NCI-H69 (cell line): Measurements from ENCODE around the gene HDAC4.

ENCODE experiments used
- DNase-seq: peaks from one replicate; lab custom pipeline; 2025; lab: John Stamatoyannopoulos, UW

Gene HDAC4

DNA sequence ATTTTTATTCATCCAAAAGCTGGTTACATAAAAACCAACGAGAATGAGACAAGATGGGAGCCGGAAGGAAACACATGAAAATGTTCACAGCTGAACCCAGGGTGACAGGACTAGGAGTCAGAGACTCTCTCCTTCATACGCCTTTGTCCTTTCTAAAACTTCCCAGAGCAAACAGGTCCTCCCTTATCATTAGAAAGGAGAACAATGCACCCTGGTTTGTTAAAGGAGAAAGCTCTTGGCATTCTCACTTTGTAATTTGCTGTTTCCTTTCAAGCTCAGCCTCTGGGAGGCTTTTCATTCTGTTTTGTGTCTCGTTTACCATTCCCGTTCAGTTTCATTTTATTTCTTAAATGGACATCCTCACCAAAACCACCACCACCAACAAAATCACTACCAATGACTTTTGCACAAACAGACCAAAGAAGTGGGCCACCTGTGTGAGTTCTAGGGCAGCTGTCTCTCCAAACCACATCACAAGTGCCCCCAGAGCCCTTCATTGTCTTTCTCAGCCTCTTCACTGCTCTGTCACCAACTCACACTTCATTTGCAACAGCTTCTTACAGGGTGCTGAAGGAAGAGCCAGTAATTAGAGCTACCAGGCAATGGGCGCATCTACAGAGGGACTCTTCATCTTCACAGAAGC lies 105.3 kb downstream of the HDAC4 start:
- peak; percentile 17 for DNase-seq

GRCh38 chr2:239294571-239295054 lies 106.2 kb downstream of the HDAC4 start:
- no peak for DNase-seq

- no peak for DNase-seq
Measured at GRCh38 chr2:239293775-239294430, 106.9 kb downstream of the HDAC4 start.

DNA sequence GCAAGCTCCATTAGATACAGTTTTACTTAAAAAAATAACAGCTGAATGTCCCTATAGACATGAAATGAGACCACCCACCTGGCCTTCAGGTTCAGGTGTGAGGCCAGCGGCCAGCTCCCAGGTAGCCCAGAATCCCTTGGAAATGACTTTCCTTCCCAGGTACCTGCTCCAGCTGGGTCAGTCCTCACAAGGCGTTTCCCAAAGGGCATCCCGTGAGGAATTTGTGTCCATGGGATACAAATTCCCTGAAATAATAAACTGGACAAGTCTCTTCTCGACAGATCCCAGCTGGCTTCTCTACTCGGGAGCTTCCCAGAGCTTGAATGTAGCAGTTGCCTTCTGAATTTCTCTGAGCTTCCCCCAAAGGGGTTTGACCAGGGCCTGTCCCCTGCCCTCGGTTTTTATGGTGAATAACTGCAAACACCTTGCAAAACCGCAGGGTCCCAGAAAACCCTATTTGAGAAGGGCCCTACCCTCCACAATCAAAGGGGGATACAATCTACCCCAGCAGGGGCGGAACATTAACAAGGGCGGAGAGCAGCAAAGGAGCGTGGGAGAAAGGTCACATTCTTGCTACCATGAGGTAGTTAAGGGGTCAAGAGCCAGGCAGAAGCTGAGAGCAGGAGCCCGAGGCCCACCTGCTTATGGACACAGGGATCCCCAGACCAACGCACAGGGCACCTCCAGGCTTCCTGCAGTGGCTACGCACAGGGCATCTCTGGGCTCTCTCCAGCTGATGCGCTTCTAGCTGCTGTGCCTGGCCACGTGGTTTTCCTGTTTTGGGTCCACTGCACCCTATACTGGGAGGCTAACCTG lies 107.7 kb downstream of the HDAC4 start:
- no peak for DNase-seq

DNA sequence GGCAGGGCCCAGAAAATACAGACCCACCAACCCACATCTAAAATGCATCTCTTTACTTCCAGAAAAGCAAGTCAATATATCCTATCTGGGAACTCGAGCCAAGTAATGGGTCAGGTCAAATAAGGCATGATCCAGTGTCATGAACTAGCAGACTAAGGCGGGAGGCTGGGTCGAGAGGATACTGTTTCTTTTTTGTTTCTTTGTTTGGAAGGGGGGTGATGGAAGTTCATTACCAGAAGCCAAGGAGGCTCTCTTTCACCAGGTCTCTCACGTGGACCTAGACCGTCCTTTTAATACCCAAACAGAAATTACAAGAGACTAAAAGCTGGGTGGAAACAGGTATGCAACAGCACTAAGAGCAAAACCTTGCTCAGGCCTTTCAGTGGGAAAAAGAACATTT lies 108.3 kb downstream of the HDAC4 start:
- no peak for DNase-seq

GRCh38 chr2:239291475-239292350 lies 109.1 kb downstream of the HDAC4 start:
- DNase-seq, result peak; percentile 83

GRCh38 chr2:239290618-239291474 lies 110.0 kb downstream of the HDAC4 start:
- DNase-seq, result peak; percentile 79

DNA sequence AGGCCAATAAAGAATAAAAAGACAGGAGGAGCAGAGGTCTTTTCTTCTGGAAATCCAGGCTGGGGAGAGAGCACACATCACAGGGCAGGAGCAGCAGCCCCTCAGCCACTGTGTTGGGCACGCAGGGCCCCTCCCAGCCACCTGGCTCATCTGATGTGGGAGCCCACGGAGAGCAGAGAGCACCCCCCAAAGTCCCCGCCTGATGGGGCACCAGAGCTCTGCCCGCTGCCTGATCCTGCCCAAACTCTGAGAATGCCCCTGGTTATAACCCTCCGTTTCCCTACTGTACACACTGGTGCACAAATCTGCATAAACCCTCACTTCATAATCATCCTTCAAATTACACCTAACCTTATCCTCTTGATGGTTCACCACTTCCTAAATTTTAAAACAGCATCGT lies 111.3 kb downstream of the HDAC4 start:
- DNase-seq, result no peak

DNA sequence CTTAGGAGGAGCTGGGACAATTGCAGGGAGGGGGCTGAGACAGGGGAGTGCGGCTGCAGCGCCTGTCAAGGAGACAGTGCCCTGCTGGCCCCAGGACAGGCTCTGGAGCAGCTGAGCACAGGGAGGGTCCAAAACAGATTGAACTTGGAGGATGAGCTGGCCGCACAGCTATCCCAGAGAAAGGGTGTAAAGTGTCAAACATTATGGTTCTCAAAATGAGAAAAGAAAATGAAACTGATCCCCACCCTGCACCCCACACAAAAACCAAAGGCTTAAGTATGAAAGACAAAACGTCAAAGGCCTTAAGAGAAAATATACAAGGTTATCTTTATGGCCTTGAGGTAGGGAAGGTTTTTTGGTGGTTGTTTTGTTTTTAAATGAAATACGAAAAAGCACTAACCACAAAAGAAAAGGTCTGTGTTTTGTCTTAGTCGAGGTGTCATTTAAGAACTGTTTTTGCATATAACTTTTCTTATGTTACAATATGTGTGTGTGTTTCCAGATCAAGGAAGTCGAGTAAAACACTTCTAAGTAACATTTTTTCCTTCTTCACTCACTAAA lies 111.8 kb downstream of the HDAC4 start:
- DNase-seq, result no peak

DNA sequence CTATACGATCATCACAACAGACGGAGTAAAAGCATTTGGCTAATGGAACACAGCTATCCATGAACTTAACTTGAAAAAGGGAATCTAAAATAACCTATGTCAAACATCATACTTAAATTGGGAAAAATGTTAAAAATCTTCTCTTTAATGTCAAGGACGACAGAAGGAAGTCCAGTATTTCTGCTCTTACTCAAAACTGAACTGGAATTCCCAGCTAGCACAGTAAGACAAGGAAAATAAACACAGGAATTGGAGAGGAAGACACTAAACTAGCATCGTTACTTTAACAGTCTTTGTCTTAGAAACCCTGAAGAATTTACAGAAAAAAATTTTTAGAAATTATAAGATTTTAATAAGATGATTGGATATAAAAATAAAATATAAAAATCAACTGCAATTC lies 112.6 kb downstream of the HDAC4 start:
- DNase-seq, result no peak

DNA sequence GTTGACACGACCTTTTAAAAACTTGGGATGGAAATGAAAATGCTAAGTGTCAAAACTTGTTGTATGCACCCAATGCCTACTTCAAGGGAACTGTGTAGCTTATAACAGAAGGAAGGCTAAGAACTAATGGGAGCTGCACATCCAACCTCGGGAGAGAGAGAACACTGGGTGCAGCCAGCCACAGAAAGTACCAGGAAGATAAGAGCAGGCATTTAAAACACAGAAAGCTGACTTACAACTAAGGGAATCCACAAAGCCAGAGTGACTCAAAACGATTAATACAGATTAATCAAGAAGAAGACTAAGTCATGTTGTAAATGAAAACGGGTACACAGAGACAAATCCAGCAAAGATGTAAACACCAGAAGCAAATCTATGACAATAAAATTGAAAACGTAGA lies 113.4 kb downstream of the HDAC4 start:
- no peak for DNase-seq

DNA sequence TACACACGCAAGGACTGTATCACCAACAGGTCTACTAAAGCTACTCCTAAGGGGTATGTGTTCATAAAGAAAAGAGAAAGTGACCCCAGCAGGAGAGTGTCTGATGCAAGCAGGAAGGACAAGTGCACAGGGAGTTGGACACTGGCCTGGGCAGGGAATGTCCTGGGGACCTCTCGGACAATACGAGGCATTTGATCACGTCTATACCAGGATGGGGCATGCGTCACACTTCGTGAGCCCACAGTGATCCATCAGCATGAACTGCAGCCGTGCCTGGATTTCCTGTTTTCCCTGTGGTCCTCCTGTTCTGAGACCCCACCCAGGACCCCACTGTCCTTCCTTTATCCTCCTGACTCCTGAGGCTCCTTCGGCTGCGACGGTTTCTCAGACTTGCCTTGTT lies 113.9 kb downstream of the HDAC4 start:
- no peak for DNase-seq

DNA sequence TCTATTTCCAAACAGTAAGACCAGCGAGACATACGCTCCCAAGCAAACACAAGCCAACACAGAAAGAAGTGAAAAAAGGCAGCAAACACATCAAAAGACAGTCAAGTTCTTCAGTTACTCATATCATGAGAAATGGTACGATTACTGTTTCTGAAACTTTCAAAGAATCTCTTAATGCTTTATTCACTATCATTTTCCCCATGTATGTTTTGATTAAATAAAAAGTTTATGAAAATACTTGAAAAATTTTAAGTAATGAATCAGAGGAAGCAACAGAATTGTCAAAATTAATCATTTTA lies 114.9 kb downstream of the HDAC4 start:
- DNase-seq, result no peak

GRCh38 chr2:239285071-239285931 lies 115.5 kb downstream of the HDAC4 start:
- peak; percentile 47 for DNase-seq

- no peak for DNase-seq
Measured at GRCh38 chr2:239283961-239284795, 116.6 kb downstream of the HDAC4 start.

DNA sequence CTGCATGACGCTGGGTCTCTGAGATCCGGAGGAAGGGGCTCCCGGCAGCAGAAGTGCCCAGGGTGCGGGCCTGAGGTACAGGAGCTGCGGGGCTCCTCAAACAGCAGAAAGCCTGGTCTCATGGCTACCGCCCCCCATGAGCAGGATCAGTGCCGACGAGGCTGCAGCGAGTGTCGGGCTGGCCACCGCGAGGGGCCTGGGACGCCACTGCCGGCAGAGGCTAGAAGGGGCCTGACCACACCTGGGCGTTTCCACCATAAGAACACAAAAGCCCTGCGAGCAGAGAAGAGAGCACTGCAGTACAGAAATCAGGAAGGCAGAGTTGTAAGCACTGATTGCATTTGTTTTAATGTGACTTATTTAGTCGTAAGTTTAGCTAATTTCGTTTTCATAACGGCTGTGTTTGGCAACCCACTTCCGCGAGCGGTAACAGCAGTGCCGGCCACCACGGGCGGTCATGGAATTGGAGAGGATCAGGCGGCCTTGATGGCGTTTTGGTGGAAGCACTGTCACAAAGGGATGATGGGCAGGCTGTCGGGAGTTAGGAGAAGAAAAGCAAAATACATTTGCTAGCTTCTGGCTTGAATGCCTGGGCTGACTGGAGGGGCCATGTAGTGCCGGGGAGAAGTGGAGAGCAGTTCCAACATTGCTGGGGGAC lies 117.4 kb downstream of the HDAC4 start:
- DNase-seq, result no peak

DNA sequence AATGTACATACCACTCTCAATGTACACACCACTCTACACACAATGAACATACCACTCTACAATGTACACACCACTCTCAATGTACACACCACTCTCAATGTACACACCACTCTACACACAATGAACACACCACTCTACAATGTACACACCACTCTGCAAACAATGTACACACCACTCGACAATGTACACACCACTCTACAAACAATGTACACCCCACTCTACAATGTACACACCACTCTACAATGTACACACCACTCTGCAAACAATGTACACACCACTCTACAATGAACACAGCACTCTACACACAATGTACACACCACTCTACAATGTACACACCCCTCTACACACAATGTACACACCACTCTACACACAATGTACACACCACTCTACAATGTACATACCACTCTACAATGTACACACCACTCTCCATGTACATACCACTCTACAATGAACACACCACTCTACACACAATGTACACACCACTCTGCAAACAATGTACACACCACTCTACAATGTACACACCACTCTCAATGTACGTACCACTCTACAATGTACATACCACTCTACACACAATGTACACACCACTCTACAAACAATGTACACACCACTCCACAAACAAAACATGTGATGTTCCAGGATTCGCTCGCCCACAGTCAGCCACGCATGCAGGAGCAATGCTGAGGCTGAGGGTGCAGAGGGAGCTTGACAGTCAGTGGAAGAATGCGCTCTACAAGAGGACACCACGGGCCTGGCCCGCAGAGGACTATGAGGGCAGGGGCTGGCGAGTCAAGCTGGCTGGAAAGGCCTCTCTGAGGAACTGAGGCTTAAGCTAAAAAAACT lies 118.2 kb downstream of the HDAC4 start:
- DNase-seq, result no peak
